ENCODE data around the gene PDIA3.
A peak's percentile ranks its signal among the peaks of the same experiment; 100 is the strongest.

Gene PDIA3

GRCh38 chr15:43779016-43779415 lies 32.8 kb downstream of the PDIA3 start:
- Histone ChIP-seq H3K9me3 (ENCODE audit: insufficient read depth, low read depth, low read length) (no peaks in the 10 kb centered on the region), H3K4me1 (ENCODE audit: insufficient read depth, low read length) (peaks cover 6% of the 10 kb centered on the region; the same call in 1 of the 2 replicates), H3K9ac (ENCODE audit: low read depth, low read length) (no peak overlapping the region), H3K36me3 (ENCODE audit: insufficient read depth, low read depth, low read length) (peaks cover 6% of the 10 kb centered on the region), H3K27me3 (ENCODE audit: insufficient read depth, low read length) (peaks cover 5% of the 10 kb centered on the region; the same call in 1 of the 2 replicates), H3K27ac (ENCODE audit: low read length) (no peak overlapping the region), H3K4me3 (ENCODE audit: low read length) (no peak overlapping the region)

GRCh38 chr15:43789409-43789808 lies 43.2 kb downstream of the PDIA3 start:
- Histone ChIP-seq H3K27me3 (ENCODE audit: insufficient read depth, low read length) (no peaks in the 10 kb centered on the region), H3K9ac (ENCODE audit: low read depth, low read length) (no peak overlapping the region), H3K9me3 (ENCODE audit: insufficient read depth, low read depth, low read length) (no peaks in the 10 kb centered on the region), H3K4me3 (ENCODE audit: low read length) (no peak overlapping the region), H3K4me1 (ENCODE audit: insufficient read depth, low read length) (peaks cover 12% of the 10 kb centered on the region), H3K27ac (ENCODE audit: low read length) (no peak overlapping the region), H3K36me3 (ENCODE audit: insufficient read depth, low read depth, low read length) (peaks cover 13% of the 10 kb centered on the region)

DNA sequence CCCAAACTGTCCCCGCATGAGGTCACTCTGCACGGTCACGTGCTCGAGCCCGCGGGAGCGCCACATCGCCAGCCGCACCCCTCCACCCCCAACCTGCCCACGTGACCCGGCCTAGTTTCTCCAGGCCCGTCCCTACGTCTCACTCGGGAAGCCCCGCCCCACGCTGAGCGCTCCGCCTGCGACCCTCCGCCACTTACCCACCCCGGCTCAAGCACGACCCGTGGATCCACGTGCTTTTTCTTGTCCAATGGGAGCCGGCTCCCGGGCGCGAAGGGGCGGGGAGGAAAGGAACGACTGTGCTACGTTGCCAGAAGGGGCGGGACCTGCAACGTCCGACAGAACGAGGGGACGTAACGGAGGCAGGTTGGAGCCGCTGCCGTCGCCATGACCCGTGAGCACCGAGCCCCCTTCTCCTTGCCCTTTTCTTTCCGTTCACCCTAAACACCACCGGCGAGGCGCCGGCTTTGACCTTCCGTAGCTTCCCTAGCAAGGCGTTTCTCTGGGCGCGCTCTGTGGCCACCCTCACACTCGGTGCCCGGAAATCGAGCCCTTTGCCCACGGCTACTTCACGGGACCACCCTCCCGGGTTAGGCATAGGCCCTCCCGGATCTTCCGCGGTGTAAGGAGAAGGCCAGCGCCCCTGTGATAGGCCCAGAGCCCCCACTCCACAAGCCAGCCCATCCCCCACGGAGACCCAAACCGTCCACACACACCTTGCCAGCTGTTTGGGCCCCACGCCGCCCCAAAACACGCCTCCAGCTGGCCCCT lies 45.9 kb downstream of the PDIA3 start, which contains the start of gene SERF2:
SERF2 (plus strand) TSS at position 328 of the 768 bp plus-strand sequence; CDS start at position 385, 57 bp downstream.
- peaks cover 33% of the 10 kb centered on the region for H3K4me1 ChIP-seq (ENCODE audit: insufficient read depth, low read length)
- peak within 1 kb of the TSS; percentile 100 for H3K9ac ChIP-seq (ENCODE audit: low read depth, low read length)
- no peaks in the 10 kb centered on the region for H3K27me3 ChIP-seq (ENCODE audit: insufficient read depth, low read length)
- H3K4me3 ChIP-seq (ENCODE audit: low read length): peak within 1 kb of the TSS; percentile 99
- H3K36me3 ChIP-seq (ENCODE audit: insufficient read depth, low read depth, low read length): peaks cover 39% of the 10 kb centered on the region
- H3K9me3 ChIP-seq (ENCODE audit: insufficient read depth, low read depth, low read length): no peaks in the 10 kb centered on the region
- peak within 1 kb of the TSS; percentile 99 for H3K27ac ChIP-seq (ENCODE audit: low read length)

DNA sequence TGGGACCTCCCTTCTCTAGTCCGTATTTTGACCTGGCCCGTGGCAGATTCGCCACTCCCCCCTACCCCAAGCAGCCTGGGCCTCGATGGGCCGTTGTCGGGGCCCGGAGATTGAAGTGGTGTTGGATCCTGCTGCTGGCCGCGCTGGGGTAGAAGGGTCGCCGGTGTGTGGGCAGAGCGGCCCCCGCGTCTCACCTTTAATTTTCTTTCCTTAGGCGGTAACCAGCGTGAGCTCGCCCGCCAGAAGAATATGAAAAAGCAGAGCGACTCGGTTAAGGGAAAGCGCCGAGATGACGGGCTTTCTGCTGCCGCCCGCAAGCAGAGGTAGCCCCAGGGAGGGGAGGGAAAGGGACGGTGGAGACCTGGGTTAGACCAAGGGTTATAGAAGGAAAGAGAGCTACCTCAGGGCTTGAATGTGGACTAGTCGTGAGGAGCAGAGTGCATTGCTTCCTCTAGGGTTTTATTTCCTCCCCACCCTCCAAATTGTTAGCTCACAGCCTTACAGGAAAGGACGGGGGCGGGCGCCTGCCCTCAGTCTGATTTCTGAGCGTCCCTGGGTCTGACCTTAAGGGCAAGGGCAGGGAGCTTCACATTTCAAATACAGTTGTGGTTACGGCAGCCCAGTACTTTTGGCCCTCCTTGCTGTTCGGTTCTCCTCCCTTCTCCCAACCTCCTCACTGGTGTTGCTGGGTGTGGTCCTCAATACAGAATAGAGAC lies 46.7 kb downstream of the PDIA3 start:
- Histone ChIP-seq H3K4me1 (ENCODE audit: insufficient read depth, low read length) (peaks cover 33% of the 10 kb centered on the region), H3K36me3 (ENCODE audit: insufficient read depth, low read depth, low read length) (peaks cover 40% of the 10 kb centered on the region), H3K9me3 (ENCODE audit: insufficient read depth, low read depth, low read length) (no peaks in the 10 kb centered on the region), H3K27me3 (ENCODE audit: insufficient read depth, low read length) (no peaks in the 10 kb centered on the region), H3K27ac (ENCODE audit: low read length) (peak overlapping the region; percentile 99), H3K9ac (ENCODE audit: low read depth, low read length) (peak overlapping the region; percentile 100), H3K4me3 (ENCODE audit: low read length) (peak overlapping the region; percentile 99)

DNA sequence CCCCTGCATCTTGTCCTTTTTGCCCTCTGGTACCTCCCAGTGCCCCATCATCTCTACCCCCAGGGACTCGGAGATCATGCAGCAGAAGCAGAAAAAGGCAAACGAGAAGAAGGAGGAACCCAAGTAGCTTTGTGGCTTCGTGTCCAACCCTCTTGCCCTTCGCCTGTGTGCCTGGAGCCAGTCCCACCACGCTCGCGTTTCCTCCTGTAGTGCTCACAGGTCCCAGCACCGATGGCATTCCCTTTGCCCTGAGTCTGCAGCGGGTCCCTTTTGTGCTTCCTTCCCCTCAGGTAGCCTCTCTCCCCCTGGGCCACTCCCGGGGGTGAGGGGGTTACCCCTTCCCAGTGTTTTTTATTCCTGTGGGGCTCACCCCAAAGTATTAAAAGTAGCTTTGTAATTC lies 47.4 kb downstream of the PDIA3 start:
- H3K4me1 ChIP-seq (ENCODE audit: insufficient read depth, low read length): peaks cover 33% of the 10 kb centered on the region
- peaks cover 42% of the 10 kb centered on the region for H3K36me3 ChIP-seq (ENCODE audit: insufficient read depth, low read depth, low read length)
- peak overlapping the region; percentile 100; the same call in 1 of the 2 replicates for H3K9ac ChIP-seq (ENCODE audit: low read depth, low read length)
- no peaks in the 10 kb centered on the region for H3K9me3 ChIP-seq (ENCODE audit: insufficient read depth, low read depth, low read length)
- no peaks in the 10 kb centered on the region for H3K27me3 ChIP-seq (ENCODE audit: insufficient read depth, low read length)
- peak overlapping the region; percentile 99 for H3K4me3 ChIP-seq (ENCODE audit: low read length)
- H3K27ac ChIP-seq (ENCODE audit: low read length): no peak overlapping the region

- H3K4me1 ChIP-seq (ENCODE audit: insufficient read depth, low read length): peaks cover 33% of the 10 kb centered on the region
- peak overlapping the region; percentile 65 for H3K27ac ChIP-seq (ENCODE audit: low read length)
- peaks cover 50% of the 10 kb centered on the region for H3K36me3 ChIP-seq (ENCODE audit: insufficient read depth, low read depth, low read length)
- no peaks in the 10 kb centered on the region for H3K27me3 ChIP-seq (ENCODE audit: insufficient read depth, low read length)
- H3K9me3 ChIP-seq (ENCODE audit: insufficient read depth, low read depth, low read length): no peaks in the 10 kb centered on the region
- peak overlapping the region; percentile 12; the same call in 1 of the 2 replicates for H3K4me3 ChIP-seq (ENCODE audit: low read length)
- H3K9ac ChIP-seq (ENCODE audit: low read depth, low read length): no peak overlapping the region
Measured at GRCh38 chr15:43794269-43795037, 48.2 kb downstream of the PDIA3 start.

GRCh38 chr15:43795197-43795596 lies 49.0 kb downstream of the PDIA3 start:
- Histone ChIP-seq H3K27me3 (ENCODE audit: insufficient read depth, low read length) (no peaks in the 10 kb centered on the region), H3K27ac (ENCODE audit: low read length) (peak overlapping the region; percentile 65), H3K36me3 (ENCODE audit: insufficient read depth, low read depth, low read length) (peaks cover 57% of the 10 kb centered on the region), H3K9ac (ENCODE audit: low read depth, low read length) (peak overlapping the region; percentile 42; the same call in 1 of the 2 replicates), H3K4me1 (ENCODE audit: insufficient read depth, low read length) (peaks cover 33% of the 10 kb centered on the region), H3K9me3 (ENCODE audit: insufficient read depth, low read depth, low read length) (no peaks in the 10 kb centered on the region), H3K4me3 (ENCODE audit: low read length) (peak overlapping the region; percentile 14; the same call in 1 of the 2 replicates)

DNA sequence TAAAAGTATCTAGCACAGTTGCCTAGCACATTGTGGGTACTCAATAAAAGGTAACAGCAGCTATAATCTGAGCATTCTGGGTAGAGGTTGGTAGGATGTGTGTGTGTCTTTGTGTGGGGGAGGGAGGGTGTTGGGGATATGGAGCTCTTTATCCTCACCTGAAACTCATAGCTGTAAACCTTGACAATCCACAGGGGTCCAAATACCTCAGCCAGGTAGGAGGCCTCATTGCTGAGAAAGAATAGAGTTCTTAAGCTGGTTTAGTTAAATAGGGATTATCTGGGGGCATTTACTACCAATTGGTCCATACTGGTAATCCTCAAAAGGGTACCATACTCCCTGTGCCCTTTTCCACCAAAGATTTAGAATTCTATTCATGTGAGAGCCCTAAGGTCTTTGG lies 49.8 kb downstream of the PDIA3 start:
- H3K4me1 ChIP-seq (ENCODE audit: insufficient read depth, low read length): peaks cover 33% of the 10 kb centered on the region
- no peak overlapping the region for H3K27ac ChIP-seq (ENCODE audit: low read length)

GRCh38 chr15:43796566-43796965 lies 50.3 kb downstream of the PDIA3 start:
- Histone ChIP-seq H3K4me3 (ENCODE audit: low read length) (no peak overlapping the region; the same call in 1 of the 2 replicates), H3K9me3 (ENCODE audit: insufficient read depth, low read depth, low read length) (no peaks in the 10 kb centered on the region), H3K36me3 (ENCODE audit: insufficient read depth, low read depth, low read length) (peaks cover 60% of the 10 kb centered on the region), H3K9ac (ENCODE audit: low read depth, low read length) (0 out of 2 replicates have a peak overlapping the region, but pooled peaks have one; percentile 18), H3K27ac (ENCODE audit: low read length) (no peak overlapping the region), H3K27me3 (ENCODE audit: insufficient read depth, low read length) (no peaks in the 10 kb centered on the region), H3K4me1 (ENCODE audit: insufficient read depth, low read length) (peaks cover 35% of the 10 kb centered on the region)

More for the DNA sequence above, 49.8 kb downstream of the PDIA3 start:
- Histone ChIP-seq H3K27me3 (ENCODE audit: insufficient read depth, low read length) (no peaks in the 10 kb centered on the region), H3K9ac (ENCODE audit: low read depth, low read length) (peak overlapping the region; percentile 42; the same call in 1 of the 2 replicates), H3K9me3 (ENCODE audit: insufficient read depth, low read depth, low read length) (no peaks in the 10 kb centered on the region), H3K4me3 (ENCODE audit: low read length) (peak overlapping the region; percentile 14; the same call in 1 of the 2 replicates), H3K36me3 (ENCODE audit: insufficient read depth, low read depth, low read length) (peaks cover 57% of the 10 kb centered on the region)

- peaks cover 25% of the 10 kb centered on the region for H3K4me1 ChIP-seq (ENCODE audit: insufficient read depth, low read length)
- H3K4me3 ChIP-seq (ENCODE audit: low read length): no peak overlapping the region
- H3K9me3 ChIP-seq (ENCODE audit: insufficient read depth, low read depth, low read length): no peaks in the 10 kb centered on the region
- H3K36me3 ChIP-seq (ENCODE audit: insufficient read depth, low read depth, low read length): peaks cover 70% of the 10 kb centered on the region
- H3K9ac ChIP-seq (ENCODE audit: low read depth, low read length): peak overlapping the region; percentile 93; the same call in 1 of the 2 replicates
- H3K27ac ChIP-seq (ENCODE audit: low read length): no peak overlapping the region
- H3K27me3 ChIP-seq (ENCODE audit: insufficient read depth, low read length): no peaks in the 10 kb centered on the region
Measured at GRCh38 chr15:43799209-43799944, 53.1 kb downstream of the PDIA3 start.

GRCh38 chr15:43799945-43800285 lies 53.7 kb downstream of the PDIA3 start, which contains the start of gene SERINC4:
Gene SERINC4 (minus strand): TSS chr15:43800220. CDS start chr15:43799986, 234 bp downstream.
- Histone ChIP-seq H3K9me3 (ENCODE audit: insufficient read depth, low read depth, low read length) (no peaks in the 10 kb centered on the region), H3K4me1 (ENCODE audit: insufficient read depth, low read length) (peaks cover 20% of the 10 kb centered on the region), H3K27me3 (ENCODE audit: insufficient read depth, low read length) (no peaks in the 10 kb centered on the region), H3K36me3 (ENCODE audit: insufficient read depth, low read depth, low read length) (peaks cover 70% of the 10 kb centered on the region), H3K27ac (ENCODE audit: low read length) (no peak within 1 kb of the TSS), H3K4me3 (ENCODE audit: low read length) (peak within 1 kb of the TSS; percentile 96), H3K9ac (ENCODE audit: low read depth, low read length) (peak within 1 kb of the TSS; percentile 93)
